Peyer's patch (tissue), 4 donors: ENCODE results near the gene FIGN. TPM values are rescaled to one million over a fixed set of nuclear protein-coding genes. Genes with fewer than 3 reads are reported as not detected.

Experiments
- DNase-seq, 3 donors: peaks; one replicate each; pipeline ENCODE4 v3.0.0-alpha.2; 2017 to 2019
- H3K27ac ChIP-seq, 4 donors: fragments of 200-600 bp; sonication (generic); one replicate each; pipeline ENCODE4 v1.5.1; 2016 to 2019
- H3K27me3 ChIP-seq, 2 donors: fragments of 200-600 bp; sonication (generic); one replicate each; pipeline ENCODE4 v1.5.1; 2019
- H3K36me3 ChIP-seq, 3 donors: fragments of 200-600 bp; sonication (generic); one replicate each; pipeline ENCODE4 v1.5.1; 2016 to 2019
- H3K4me1 ChIP-seq, 4 donors: fragments of 200-600 bp; sonication (generic); one replicate each; pipeline ENCODE4 v1.5.1; 2016 to 2019
- H3K4me3 ChIP-seq, 4 donors: fragments of 200-600 bp; sonication (generic); 1 replicate in 3 of 4; 2 replicates in 1 of 4; pipeline ENCODE4 v1.5.1; 2016 to 2019; ENCODE audit warnings: mild to moderate bottlenecking in 1 of 4
- H3K9me3 ChIP-seq, 4 donors: fragments of 200-600 bp; sonication (generic); one replicate each; pipeline ENCODE4 v1.5.1; 2016 to 2019; ENCODE audit warnings: mild to moderate bottlenecking in 1 of 4
- CTCF ChIP-seq, 6 experiments: fragments of 450-650 bp in 4 of 6; fragments of 200-600 bp in 2 of 6; sonication (generic) in 1 of 6; IDR thresholded peaks; one replicate each; pipeline ENCODE4 v1.5.1; 2017 to 2019; ENCODE audit warnings: antibody characterized with exemption in 6 of 6, mild to moderate bottlenecking in 3 of 6, moderate library complexity in 1 of 6
- POLR2A ChIP-seq, 2 donors: fragments of 450-650 bp; IDR thresholded peaks; one replicate each; pipeline ENCODE4 v1.5.1; 2017; ENCODE audit warnings: antibody characterized with exemption in 2 of 2, mild to moderate bottlenecking in 2 of 2, moderate library complexity in 2 of 2
- total RNA-seq, 4 donors: library from RNA; depleted of rRNA; stranded (reverse); fragments of >200 nt; gene quantifications; one replicate each; pipeline ENCODE4 v1.1.0, GENCODE V29; 2016

FIGN gene
- total RNA-seq, 4 donors from 2014 or later, result 0.53 to 8.3 (median 0.95) TPM

- Histone ChIP-seq H3K27ac (no peak overlapping the region), H3K36me3 (no peaks in the 10 kb centered on the region), H3K4me1 (no peaks in the 10 kb centered on the region), H3K27me3 (no peaks in the 10 kb centered on the region), H3K4me3 (no peak overlapping the region), H3K9me3 (no peaks in the 10 kb centered on the region)
- TF ChIP-seq CTCF (IDR thresholded peaks at IDR 0.05) (peak in 1 of 6 experiments; percentile 11), POLR2A (IDR thresholded peaks at IDR 0.05) (no peak)
- no peak for DNase-seq
Observed at GRCh38 chr2:163610817-163611556, 124.8 kb downstream of the FIGN start.

- Histone ChIP-seq H3K4me3 (no peak overlapping the region), H3K36me3 (no peaks in the 10 kb centered on the region)
Observed at GRCh38 chr2:163607630-163608029, 128.2 kb downstream of the FIGN start.

GRCh38 chr2:163606878-163607277 is 128.9 kb downstream of the FIGN start:
- H3K4me3 ChIP-seq, result no peak overlapping the region
- no peak overlapping the region for H3K27ac ChIP-seq
- no peaks in the 10 kb centered on the region for H3K4me1 ChIP-seq
- no peaks in the 10 kb centered on the region for H3K27me3 ChIP-seq
- H3K9me3 ChIP-seq, result no peaks in the 10 kb centered on the region
- no peaks in the 10 kb centered on the region for H3K36me3 ChIP-seq
- DNase-seq, result no peak
- TF ChIP-seq POLR2A (IDR thresholded peaks at IDR 0.05) (no peak), CTCF (IDR thresholded peaks at IDR 0.05) (no peak)

More at GRCh38 chr2:163607630-163608029, 128.2 kb downstream of the FIGN start:
- Histone ChIP-seq H3K4me1 (no peaks in the 10 kb centered on the region), H3K9me3 (no peaks in the 10 kb centered on the region), H3K27me3 (no peaks in the 10 kb centered on the region), H3K27ac (no peak overlapping the region)
- TF ChIP-seq CTCF (IDR thresholded peaks at IDR 0.05) (no peak), POLR2A (IDR thresholded peaks at IDR 0.05) (no peak)
- no peak for DNase-seq

- H3K4me1 ChIP-seq, result no peaks in the 10 kb centered on the region
- no peak for DNase-seq
- TF ChIP-seq CTCF (IDR thresholded peaks at IDR 0.05) (no peak), POLR2A (IDR thresholded peaks at IDR 0.05) (no peak)
Observed at GRCh38 chr2:163605779-163606178, 130.0 kb downstream of the FIGN start.

GRCh38 chr2:163604941-163605555 is 130.8 kb downstream of the FIGN start:
- DNase-seq, result no peak
- Histone ChIP-seq H3K36me3 (no peaks in the 10 kb centered on the region), H3K4me3 (no peak overlapping the region)

More at GRCh38 chr2:163605779-163606178, 130.0 kb downstream of the FIGN start:
- no peaks in the 10 kb centered on the region for H3K36me3 ChIP-seq
- H3K9me3 ChIP-seq, result no peaks in the 10 kb centered on the region
- no peak overlapping the region for H3K4me3 ChIP-seq
- no peak overlapping the region for H3K27ac ChIP-seq
- H3K27me3 ChIP-seq, result no peaks in the 10 kb centered on the region

More at GRCh38 chr2:163604941-163605555, 130.8 kb downstream of the FIGN start:
- Histone ChIP-seq H3K4me1 (no peaks in the 10 kb centered on the region), H3K27ac (no peak overlapping the region), H3K27me3 (no peaks in the 10 kb centered on the region), H3K9me3 (no peaks in the 10 kb centered on the region)
- no peak for TF ChIP-seq POLR2A (IDR thresholded peaks at IDR 0.05)
- no peak for TF ChIP-seq CTCF (IDR thresholded peaks at IDR 0.05)
